GM18505 (cell line): ENCODE data around the gene PIGC.

ENCODE experiments used
- ATAC-seq: cut with Tn5 transposase; IDR thresholded peaks from one replicate; pipeline ENCODE4 v1.9.1; 2021; ENCODE audit not compliant: unreplicated experiment
- POLR2A ChIP-seq: IDR thresholded peaks from 4 replicates; pipeline ENCODE4 v1.6.1; 2011; ENCODE audit warnings: borderline replicate concordance; ENCODE audit not compliant: insufficient read depth, insufficient read length; ENCODE audit errors: extremely low read depth

Gene PIGC

DNA sequence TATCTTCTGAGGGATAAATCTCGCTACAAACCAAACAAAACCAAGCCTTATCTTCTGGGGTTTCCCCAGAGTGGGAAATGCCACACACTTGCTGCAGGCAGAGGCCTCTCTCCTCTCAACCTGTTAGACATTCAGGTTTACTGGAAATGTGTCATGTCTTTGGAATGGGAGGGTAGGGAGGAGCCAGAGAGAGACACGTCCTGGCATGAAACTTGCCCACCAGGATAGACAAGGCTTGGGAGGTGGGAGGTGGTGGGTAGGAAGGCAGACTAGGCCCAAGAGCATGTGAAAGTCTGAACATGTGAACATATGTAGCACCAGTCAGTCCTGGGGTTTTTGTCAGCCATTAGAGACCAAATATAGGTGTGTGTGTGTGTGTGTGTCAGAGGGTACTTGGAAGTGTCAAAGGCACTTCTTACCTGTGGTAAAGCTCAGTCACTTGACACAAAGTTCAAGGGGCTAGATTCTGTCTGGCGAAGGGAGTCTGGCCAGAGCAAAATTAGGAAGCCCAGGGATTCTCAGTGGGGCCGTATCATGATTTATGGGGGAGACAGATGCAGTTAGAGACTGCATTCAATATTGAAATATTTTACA is 32.4 kb upstream of the PIGC start:
- ATAC-seq: no peak
- no peak for TF ChIP-seq POLR2A

DNA sequence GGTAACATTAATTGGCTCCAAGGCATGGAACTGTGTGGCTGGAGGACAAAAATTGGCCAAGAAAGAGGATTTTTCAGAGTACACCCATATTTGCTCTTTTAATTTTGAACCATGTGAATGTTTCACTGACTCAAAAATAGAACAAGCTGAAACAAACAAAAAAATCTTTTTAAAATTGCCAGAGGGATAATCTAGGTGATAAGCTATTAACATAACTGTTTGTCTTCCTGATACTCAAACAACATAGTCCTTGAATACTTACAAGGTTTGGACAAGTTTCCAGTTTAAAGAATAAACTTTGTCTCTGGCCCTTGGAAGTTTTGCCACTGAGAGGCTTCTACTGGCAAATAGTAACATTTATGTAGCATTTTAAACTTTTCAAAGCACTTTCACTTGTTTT is 30.0 kb upstream of the PIGC start:
- ATAC-seq: no peak
- no peak for TF ChIP-seq POLR2A

- TF ChIP-seq POLR2A: no peak
- no peak for ATAC-seq
Measured at GRCh38 chr1:172473302-172473701, 29.4 kb upstream of the PIGC start.

- no peak for ATAC-seq
- TF ChIP-seq POLR2A: no peak
Measured at GRCh38 chr1:172472495-172472894, 28.6 kb upstream of the PIGC start.

DNA sequence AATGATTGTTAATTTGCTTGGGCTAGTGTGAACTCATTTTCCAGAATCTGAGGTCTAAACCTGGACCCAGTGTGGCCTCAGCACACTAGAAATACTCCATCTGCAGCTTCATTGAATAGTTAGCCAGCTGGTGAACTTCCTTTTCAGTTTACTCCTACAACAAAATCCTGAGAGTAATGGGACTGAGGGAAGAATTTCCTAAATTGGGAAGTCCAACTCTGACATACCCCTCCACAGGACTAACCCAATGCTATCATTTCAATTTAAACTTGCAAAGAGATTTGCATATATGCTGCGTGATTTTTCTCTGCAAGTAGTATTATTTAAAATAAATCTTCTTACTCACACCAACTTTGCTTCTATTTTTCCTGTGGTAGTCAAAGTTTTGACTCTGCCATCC is 27.8 kb upstream of the PIGC start:
- TF ChIP-seq POLR2A: no peak
- ATAC-seq: no peak

DNA sequence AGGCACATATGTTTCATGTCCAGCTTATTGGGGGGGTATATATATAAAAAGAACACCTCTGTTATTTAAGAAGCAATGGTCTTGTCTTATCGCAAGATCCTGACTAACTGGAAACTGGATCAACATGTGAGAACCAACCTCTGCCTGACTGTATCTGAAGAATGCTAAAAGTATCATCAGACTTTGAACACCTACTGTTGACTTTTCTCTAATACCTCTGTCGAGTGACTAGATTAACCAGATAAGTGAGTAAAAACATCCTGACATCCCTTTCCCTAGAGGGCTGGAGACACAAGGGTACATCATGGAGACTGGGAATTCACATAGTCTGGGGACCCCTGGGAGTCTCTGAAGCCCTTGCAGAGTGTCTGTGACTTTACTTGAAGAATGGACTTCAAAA is 26.3 kb upstream of the PIGC start:
- no peak for TF ChIP-seq POLR2A
- ATAC-seq: no peak

DNA sequence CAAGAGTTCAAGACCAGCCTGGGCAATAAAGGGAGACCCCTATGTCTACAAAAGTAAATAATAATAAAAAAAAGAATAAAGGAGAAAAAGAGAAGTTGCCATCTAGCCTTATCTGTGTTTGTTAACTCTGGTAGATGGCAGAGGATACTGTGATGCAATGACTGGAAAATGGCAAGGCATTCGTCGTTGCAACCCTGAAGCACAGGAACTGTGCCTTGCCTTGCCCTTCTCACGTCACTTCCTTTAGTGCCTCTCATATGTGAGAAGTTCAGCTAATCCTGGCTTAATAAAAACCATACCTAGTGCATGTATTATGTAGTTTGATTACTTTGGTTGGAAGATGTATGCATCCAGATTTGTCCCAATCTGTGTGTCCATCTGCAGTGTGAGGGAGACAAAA is 25.8 kb upstream of the PIGC start:
- ATAC-seq: no peak
- TF ChIP-seq POLR2A: no peak

GRCh38 chr1:172468296-172468695 is 24.4 kb upstream of the PIGC start:
- TF ChIP-seq POLR2A: no peak
- ATAC-seq: no peak

DNA sequence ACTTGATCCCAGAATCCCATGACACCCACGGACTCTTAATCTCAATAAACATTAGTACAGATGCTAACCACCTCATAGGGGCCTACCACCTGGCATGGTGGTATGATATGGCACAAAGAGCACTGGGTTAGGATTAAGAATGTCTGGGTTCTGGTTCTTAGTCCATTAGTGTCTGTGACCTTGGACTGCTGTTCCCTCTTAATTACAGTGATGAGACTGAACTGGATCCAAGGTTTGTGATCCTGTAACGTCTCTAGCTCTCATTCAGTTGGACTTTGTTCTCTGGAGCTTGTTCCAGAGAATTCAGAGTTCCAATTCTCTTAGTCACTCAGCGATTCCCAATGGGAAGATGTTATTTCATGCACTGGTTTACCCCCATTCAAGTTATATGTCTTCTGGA is 23.6 kb upstream of the PIGC start:
- ATAC-seq: no peak
- TF ChIP-seq POLR2A: no peak

DNA sequence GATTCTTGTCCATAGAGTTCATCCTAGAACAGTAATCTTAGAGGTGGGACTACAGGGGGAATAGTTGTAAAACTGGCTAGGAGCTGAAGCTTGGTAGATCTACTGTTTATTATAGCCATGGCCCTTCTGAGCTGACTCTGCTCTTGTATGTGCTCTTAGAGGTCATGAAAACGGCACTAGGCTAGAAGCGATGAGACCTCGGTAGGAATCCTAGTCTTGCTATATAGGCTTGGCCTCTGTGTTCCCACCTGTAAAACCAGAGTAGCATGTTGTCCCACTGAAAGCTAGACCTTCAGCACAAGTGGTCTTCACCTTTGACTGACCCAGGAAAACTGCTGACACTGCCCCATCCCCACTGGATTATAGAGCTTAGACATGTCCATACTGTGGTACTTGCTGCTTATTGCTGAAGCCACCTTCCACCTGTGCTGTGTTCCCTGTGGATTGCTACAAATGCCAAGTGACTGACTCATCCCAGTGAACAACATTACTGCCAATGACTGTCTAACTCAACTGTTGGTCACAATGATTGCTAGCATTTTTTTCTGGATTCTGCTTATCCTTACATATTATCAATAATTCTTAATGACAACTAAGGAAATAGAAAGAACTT is 23.0 kb upstream of the PIGC start:
- no peak for TF ChIP-seq POLR2A
- ATAC-seq: no peak

DNA sequence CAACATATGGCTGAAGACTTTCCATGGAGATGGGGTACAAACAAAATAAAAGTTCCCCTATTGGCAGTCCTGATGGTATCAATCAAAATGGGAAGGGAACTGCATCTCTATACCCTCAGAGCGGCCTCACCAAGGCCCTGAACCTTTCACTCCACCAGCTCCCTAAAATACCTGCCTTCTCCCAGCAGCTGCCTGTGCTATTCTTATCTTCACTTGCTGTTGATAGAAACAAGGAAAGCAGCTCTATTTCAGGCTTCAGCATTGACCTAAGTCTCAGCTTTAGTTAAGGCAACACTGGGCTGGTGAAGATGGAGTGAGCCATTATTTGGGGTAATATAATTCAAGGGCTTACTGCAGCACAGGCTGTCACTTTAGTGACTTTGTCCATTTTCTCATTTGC is 21.7 kb upstream of the PIGC start:
- TF ChIP-seq POLR2A: no peak
- ATAC-seq: no peak

GRCh38 chr1:172460887-172461315 is 17.0 kb upstream of the PIGC start:
- no peak for TF ChIP-seq POLR2A
- no peak for ATAC-seq

DNA sequence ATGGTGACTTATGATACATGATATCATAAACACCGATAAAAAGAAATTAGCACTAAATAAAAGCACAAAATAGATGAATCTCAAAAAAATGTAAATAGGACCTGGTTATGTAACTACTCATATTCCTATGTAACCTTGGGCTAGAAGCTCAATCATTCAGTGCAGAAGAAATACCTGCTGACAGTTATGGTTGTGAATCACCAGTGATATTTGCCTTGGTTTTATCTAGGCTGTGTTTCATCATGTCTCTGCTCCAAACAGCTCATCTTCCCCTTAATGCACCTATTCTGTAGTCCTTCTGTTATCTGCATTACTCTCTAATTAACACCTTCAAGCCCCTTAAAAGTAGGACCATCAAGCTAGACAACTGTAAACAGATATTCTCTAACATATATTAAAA is 16.3 kb upstream of the PIGC start:
- no peak for TF ChIP-seq POLR2A
- ATAC-seq: no peak

GRCh38 chr1:172457479-172458130 is 13.7 kb upstream of the PIGC start:
- no peak for ATAC-seq
- no peak for TF ChIP-seq POLR2A

DNA sequence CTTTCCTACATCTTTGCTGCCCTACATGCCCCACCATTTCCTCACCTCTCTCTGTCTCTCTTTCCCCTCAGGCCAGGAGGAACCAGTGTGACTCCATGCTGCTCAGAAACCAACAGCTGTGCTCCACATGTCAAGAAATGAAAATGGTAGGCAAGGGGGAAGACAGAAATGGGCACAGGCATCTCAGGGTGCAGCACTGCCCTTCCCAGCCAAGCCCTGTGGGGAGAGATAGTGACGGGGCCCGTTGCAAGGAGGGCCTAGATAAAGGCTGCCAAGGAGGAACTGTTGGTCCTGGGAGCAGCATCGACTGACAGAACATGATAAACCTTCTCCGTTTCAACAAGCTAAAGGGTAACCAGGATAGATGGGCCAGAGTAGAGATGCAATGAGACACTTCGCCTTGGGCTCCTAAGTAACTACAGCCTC is 12.5 kb upstream of the PIGC start:
- TF ChIP-seq POLR2A: no peak
- no peak for ATAC-seq

DNA sequence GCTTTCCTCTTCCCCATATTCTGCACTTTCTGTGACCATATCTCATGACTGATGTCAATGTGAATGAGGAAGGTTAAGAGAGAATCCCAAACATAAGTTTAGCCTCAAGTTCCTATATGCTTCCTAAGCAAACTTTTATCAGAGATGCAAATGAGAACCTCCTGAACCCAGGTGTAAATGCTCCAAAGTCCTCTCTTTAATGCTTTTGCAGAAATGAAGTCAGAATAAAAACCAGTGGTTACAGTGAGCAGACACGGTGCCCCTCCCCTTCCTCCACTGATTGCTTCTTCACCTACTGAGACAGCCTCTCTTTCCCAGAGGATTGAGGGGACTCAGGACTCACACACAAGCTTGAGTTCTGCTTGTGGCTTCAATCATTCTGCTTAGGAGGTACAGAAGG is 11.6 kb upstream of the PIGC start:
- no peak for ATAC-seq

More for the DNA sequence above, 11.6 kb upstream of the PIGC start:
- no peak for TF ChIP-seq POLR2A
